ENCODE results near the gene IQSEC2. TPM values are rescaled to one million over a fixed set of nuclear protein-coding genes. Genes with fewer than 3 reads are reported as not detected.

IQSEC2 gene
- total and polyA plus RNA-seq, 2 donors (not counting 1 experiment from before 2014, with no cell fraction given) = 0.58 to 0.94 TPM

DNA sequence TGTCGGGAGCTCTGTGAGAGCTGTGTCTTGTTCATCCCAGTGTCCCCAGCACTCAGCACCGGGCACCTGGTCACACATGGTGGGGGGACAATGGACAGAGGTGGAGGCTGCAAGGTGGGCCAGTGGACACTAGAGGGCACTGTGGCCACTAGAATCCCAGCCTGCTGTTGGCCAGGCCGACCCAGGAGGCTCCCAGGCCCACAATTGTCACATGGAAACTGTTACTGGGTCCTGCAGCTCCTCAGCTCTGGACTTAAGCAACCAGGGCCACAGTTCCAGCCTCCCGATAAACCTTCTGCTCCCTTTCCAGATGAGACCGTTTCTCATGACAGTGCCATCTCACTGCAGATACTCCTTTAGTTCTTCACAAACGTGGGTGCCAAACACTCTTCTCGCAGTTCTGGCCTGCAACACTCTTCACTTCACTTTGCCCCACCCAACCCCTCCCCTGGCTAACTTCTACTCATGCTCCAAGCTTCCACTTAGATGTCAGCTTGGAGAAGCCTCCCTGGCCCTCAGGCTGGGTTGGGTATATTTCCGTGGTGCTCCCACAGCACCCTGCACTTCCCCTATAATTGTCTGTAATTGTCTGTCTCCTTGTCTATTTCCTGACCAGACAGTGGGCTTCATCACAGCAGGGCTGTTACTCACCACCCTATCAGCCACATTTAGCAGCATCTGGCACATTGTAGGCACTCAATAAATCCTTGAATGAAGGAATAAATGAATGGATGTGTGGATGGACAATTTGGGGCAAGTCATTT, 3.5 kb upstream of the IQSEC2 start:
- Histone ChIP-seq H3K27me3 (replicated peaks in 1 of 4; ENCODE audit: control extremely low read depth in 1 of 4, control insufficient read depth in 3 of 4, insufficient read depth in 4 of 4, low read length in 3 of 4) (no peaks in the 10 kb centered on the region), H3K36me3 (replicated peaks in 1 of 2; ENCODE audit: control extremely low read depth in 1 of 2, control insufficient read depth in 1 of 2, extremely low read depth in 1 of 2, insufficient read depth in 2 of 2, low read length in 1 of 2) (no peaks in the 10 kb centered on the region), H4K20me1 (ENCODE audit: control insufficient read depth, insufficient read depth, low read length, poor library complexity, severe bottlenecking) (no peaks in the 10 kb centered on the region), H3K4me1 (ENCODE audit: control insufficient read depth in 2 of 2, insufficient read depth in 2 of 2, low read length in 2 of 2) (peaks cover 15 to 26% of the 10 kb centered on the region in 2 donors), H3K9me3 (ENCODE audit: control extremely low read depth in 1 of 3, control insufficient read depth in 2 of 3, insufficient read depth in 1 of 3, low read length in 2 of 3) (no peaks in the 10 kb centered on the region), H3K27ac (ENCODE audit: low read length in 2 of 2) (no peak overlapping the region), H3K4me2 (replicated peaks; ENCODE audit: low read depth, low read length, poor library complexity, severe bottlenecking) (no peak overlapping the region), H3K4me3 (ENCODE audit: control extremely low read depth in 1 of 5, extremely low read depth in 1 of 5, insufficient read depth in 1 of 5, low read depth in 2 of 5, low read length in 4 of 5) (no peak overlapping the region), H2AFZ (ENCODE audit: insufficient read depth, low read depth, low read length, poor library complexity, severe bottlenecking) (no peak overlapping the region), H3K9ac (ENCODE audit: low read length) (no peak overlapping the region), H3K79me2 (ENCODE audit: control insufficient read depth, insufficient read depth, low read length) (no peaks in the 10 kb centered on the region)
- ATAC-seq (ENCODE audit: low read depth) (peak; percentile 67), DNase-seq (peak; percentile 53)
- POLR2A ChIA-PET = no interaction called here
- peaks cover 21% of the 10 kb centered on the region for H3K4me1 Mint-ChIP-seq
- no peak overlapping the region for H3K4me3 Mint-ChIP-seq
- CTCF ChIA-PET = interaction anchor here (0.6 to 2.9 kb wide), 8 partner anchors 10 to 197 kb away, joined by 3 to 16 read pairs (median 4); no protein-coding TSS in a partner anchor
- no peaks in the 10 kb centered on the region for H3K27me3 Mint-ChIP-seq
- no peaks in the 10 kb centered on the region for H3K9me3 Mint-ChIP-seq (ENCODE audit: insufficient read depth)
- 48% methylated on average over 6 of the region's 8 CpGs for WGBS (ENCODE audit: insufficient coverage)
- H3K27ac Mint-ChIP-seq = no peak overlapping the region
- intact Hi-C loops (cut with micrococcal nuclease) = no loop called here
- TF ChIP-seq EZH2 (IDR thresholded peaks at IDR 0.05; ENCODE audit: borderline replicate concordance, insufficient read depth, low read depth, low read length, poor library complexity, severe bottlenecking) = no peak
- TF ChIP-seq CTCF (IDR thresholded peaks at IDR 0.05) = peak; percentile 60

- no peak for TF ChIP-seq EZH2 (IDR thresholded peaks at IDR 0.05; ENCODE audit: borderline replicate concordance, insufficient read depth, low read depth, low read length, poor library complexity, severe bottlenecking)
- Histone ChIP-seq H3K4me2 (replicated peaks; ENCODE audit: low read depth, low read length, poor library complexity, severe bottlenecking) (no peak overlapping the region), H3K79me2 (ENCODE audit: control insufficient read depth, insufficient read depth, low read length) (no peaks in the 10 kb centered on the region), H2AFZ (ENCODE audit: insufficient read depth, low read depth, low read length, poor library complexity, severe bottlenecking) (no peak overlapping the region), H3K4me1 (ENCODE audit: control insufficient read depth in 2 of 2, insufficient read depth in 2 of 2, low read length in 2 of 2) (peaks cover 15 to 26% of the 10 kb centered on the region in 2 donors), H3K9me3 (ENCODE audit: control extremely low read depth in 1 of 3, control insufficient read depth in 2 of 3, insufficient read depth in 1 of 3, low read length in 2 of 3) (no peaks in the 10 kb centered on the region), H3K27ac (ENCODE audit: low read length in 2 of 2) (no peak overlapping the region), H4K20me1 (ENCODE audit: control insufficient read depth, insufficient read depth, low read length, poor library complexity, severe bottlenecking) (no peaks in the 10 kb centered on the region), H3K36me3 (replicated peaks in 1 of 2; ENCODE audit: control extremely low read depth in 1 of 2, control insufficient read depth in 1 of 2, extremely low read depth in 1 of 2, insufficient read depth in 2 of 2, low read length in 1 of 2) (no peaks in the 10 kb centered on the region), H3K27me3 (replicated peaks in 1 of 4; ENCODE audit: control extremely low read depth in 1 of 4, control insufficient read depth in 3 of 4, insufficient read depth in 4 of 4, low read length in 3 of 4) (no peaks in the 10 kb centered on the region), H3K9ac (ENCODE audit: low read length) (no peak overlapping the region), H3K4me3 (ENCODE audit: control extremely low read depth in 1 of 5, extremely low read depth in 1 of 5, insufficient read depth in 1 of 5, low read depth in 2 of 5, low read length in 4 of 5) (no peak overlapping the region)
- H3K4me3 Mint-ChIP-seq = no peak overlapping the region
- H3K27me3 Mint-ChIP-seq = no peaks in the 10 kb centered on the region
- CTCF ChIA-PET = interaction anchor here (0.6 to 2.9 kb wide), 7 partner anchors 9 to 216 kb away, joined by 3 to 16 read pairs (median 4); no protein-coding TSS in a partner anchor
- H3K4me1 Mint-ChIP-seq = peaks cover 23% of the 10 kb centered on the region
- no peak for ATAC-seq (ENCODE audit: low read depth)
- POLR2A ChIA-PET = no interaction called here
- intact Hi-C loops (cut with micrococcal nuclease) = no loop called here
- H3K27ac Mint-ChIP-seq = no peak overlapping the region
- no peak for DNase-seq
- H3K9me3 Mint-ChIP-seq (ENCODE audit: insufficient read depth) = no peaks in the 10 kb centered on the region
- WGBS (ENCODE audit: insufficient coverage) = no CpG with 5 or more reads among the region's 3 CpGs
Observed at GRCh38 chrX:53283567-53283966, 2.2 kb upstream of the IQSEC2 start.
